ENCODE data around the gene TRIOBP. TPM values are rescaled to one million over a fixed set of nuclear protein-coding genes. Genes with fewer than 3 reads are reported as not detected.
A peak's percentile ranks its signal among the peaks of the same experiment; 100 is the strongest.

Gene TRIOBP
- total and polyA plus RNA-seq, 2 of the 13 experiments (the other 11 are each of a cell fraction or from before 2014, with no cell fraction given) = 6.1 to 15.4 TPM

DNA sequence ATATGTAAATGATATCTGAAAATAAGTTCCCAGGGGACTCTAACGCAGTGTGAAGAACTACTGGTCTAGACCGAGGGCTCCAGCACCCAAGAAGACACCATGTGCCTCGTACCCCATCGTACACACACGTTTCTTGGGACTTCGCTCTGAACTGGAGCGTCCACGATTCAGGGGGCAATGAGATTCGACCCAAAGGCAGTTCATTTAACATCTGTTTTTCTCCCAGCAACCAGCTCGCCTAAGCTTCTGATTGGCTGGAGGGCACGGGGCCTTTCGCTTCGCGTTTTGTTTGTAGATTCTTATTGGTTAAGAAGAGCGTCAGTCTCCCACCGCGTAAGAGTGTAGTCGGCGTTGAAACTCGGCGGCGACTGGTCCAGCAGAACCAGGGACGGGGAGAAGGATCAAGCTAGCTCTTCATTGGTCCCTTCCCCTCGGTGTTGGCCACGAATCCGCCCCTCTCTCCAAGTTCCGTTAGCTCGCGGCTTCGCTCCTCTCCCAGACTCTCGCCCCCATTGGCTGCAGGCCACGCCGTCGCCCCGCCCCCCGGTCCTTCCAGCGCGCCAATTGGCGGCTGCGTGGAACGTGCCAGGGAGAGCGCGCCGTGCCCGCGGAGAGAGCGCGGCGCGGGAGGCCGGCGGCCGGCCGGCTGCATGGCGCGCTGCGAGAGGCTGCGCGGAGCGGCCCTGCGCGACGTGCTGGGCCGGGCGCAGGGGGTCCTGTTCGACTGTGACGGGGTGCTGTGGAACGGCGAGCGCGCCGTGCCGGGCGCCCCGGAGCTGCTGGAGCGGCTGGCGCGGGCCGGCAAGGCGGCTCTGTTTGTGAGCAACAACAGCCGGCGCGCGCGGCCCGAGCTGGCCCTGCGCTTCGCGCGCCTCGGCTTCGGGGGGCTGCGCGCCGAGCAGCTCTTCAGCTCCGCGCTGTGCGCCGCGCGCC is 38.4 kb upstream of the TRIOBP start, which contains the start of gene PDXP (continued):
- TF ChIP-seq, protein P1, sequence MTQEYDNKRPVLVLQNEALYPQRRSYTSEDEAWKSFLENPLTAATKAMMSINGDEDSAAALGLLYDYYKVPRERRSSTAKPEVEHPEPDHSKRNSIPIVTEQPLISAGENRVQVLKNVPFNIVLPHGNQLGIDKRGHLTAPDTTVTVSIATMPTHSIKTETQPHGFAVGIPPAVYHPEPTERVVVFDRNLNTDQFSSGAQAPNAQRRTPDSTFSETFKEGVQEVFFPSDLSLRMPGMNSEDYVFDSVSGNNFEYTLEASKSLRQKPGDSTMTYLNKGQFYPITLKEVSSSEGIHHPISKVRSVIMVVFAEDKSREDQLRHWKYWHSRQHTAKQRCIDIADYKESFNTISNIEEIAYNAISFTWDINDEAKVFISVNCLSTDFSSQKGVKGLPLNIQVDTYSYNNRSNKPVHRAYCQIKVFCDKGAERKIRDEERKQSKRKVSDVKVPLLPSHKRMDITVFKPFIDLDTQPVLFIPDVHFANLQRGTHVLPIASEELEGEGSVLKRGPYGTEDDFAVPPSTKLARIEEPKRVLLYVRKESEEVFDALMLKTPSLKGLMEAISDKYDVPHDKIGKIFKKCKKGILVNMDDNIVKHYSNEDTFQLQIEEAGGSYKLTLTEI (CRISPR knock-in tag; conservative IDR thresholded peaks at IDR 0.05) = no peak
- TF ChIP-seq ZNF10 (CRISPR knock-in tag; IDR thresholded peaks at IDR 0.05; ENCODE audit: borderline replicate concordance, low read depth) (no peak), ZNF761 (CRISPR knock-in tag; conservative IDR thresholded peaks at IDR 0.05) (peak; percentile 20; the same call in 1 of the 2 replicates), ZSCAN20 (CRISPR knock-in tag; IDR thresholded peaks at IDR 0.05; ENCODE audit: borderline replicate concordance) (0 out of 2 replicates have a peak, but pooled peaks have one; percentile 30), RBM22 (optimal IDR thresholded peaks at IDR 0.05; ENCODE audit: low read length) (no peak), ZNF296 (CRISPR knock-in tag; conservative IDR thresholded peaks at IDR 0.05) (no peak), SIN3B (IDR thresholded peaks at IDR 0.05; ENCODE audit: low read length) (0 out of 2 replicates have a peak, but pooled peaks have one; percentile 4), KLF9 (CRISPR knock-in tag; IDR thresholded peaks at IDR 0.05; ENCODE audit: low read depth) (no peak), NPAS2 (CRISPR knock-in tag; IDR thresholded peaks at IDR 0.05; ENCODE audit: borderline replicate concordance) (no peak), ZNF383 (CRISPR knock-in tag; IDR thresholded peaks at IDR 0.05; ENCODE audit: borderline replicate concordance) (no peak), CENPX (CRISPR knock-in tag; IDR thresholded peaks at IDR 0.05) (no peak), MED1 (CRISPR knock-in tag; IDR thresholded peaks at IDR 0.05) (peak; percentile 45; the same call in 1 of the 2 replicates), ZFP41 (CRISPR knock-in tag; IDR thresholded peaks at IDR 0.05; ENCODE audit: borderline replicate concordance) (no peak), PHF20 (CRISPR knock-in tag; IDR thresholded peaks at IDR 0.05) (peak; percentile 51; the same call in 1 of the 2 replicates), ZNF878 (CRISPR knock-in tag; IDR thresholded peaks at IDR 0.05) (no peak), ZNF326 (CRISPR knock-in tag; IDR thresholded peaks at IDR 0.05; ENCODE audit: borderline replicate concordance) (no peak), MTF1 (CRISPR knock-in tag; IDR thresholded peaks at IDR 0.05) (no peak), ZBTB8A (CRISPR knock-in tag; IDR thresholded peaks at IDR 0.05; ENCODE audit: borderline replicate concordance, low read depth) (no peak), ZNF44 (CRISPR knock-in tag; IDR thresholded peaks at IDR 0.05) (no peak), ZNF136 (CRISPR knock-in tag; IDR thresholded peaks at IDR 0.05; ENCODE audit: low read depth) (no peak)
- TF ChIP-seq, protein P2, sequence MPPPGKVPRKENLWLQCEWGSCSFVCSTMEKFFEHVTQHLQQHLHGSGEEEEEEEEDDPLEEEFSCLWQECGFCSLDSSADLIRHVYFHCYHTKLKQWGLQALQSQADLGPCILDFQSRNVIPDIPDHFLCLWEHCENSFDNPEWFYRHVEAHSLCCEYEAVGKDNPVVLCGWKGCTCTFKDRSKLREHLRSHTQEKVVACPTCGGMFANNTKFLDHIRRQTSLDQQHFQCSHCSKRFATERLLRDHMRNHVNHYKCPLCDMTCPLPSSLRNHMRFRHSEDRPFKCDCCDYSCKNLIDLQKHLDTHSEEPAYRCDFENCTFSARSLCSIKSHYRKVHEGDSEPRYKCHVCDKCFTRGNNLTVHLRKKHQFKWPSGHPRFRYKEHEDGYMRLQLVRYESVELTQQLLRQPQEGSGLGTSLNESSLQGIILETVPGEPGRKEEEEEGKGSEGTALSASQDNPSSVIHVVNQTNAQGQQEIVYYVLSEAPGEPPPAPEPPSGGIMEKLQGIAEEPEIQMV (CRISPR knock-in tag; IDR thresholded peaks at IDR 0.05; ENCODE audit: low read depth) = no peak
- TF ChIP-seq, protein P3, sequence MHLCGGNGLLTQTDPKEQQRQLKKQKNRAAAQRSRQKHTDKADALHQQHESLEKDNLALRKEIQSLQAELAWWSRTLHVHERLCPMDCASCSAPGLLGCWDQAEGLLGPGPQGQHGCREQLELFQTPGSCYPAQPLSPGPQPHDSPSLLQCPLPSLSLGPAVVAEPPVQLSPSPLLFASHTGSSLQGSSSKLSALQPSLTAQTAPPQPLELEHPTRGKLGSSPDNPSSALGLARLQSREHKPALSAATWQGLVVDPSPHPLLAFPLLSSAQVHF (CRISPR knock-in tag; IDR thresholded peaks at IDR 0.05) = no peak
- TF ChIP-seq, protein P4, sequence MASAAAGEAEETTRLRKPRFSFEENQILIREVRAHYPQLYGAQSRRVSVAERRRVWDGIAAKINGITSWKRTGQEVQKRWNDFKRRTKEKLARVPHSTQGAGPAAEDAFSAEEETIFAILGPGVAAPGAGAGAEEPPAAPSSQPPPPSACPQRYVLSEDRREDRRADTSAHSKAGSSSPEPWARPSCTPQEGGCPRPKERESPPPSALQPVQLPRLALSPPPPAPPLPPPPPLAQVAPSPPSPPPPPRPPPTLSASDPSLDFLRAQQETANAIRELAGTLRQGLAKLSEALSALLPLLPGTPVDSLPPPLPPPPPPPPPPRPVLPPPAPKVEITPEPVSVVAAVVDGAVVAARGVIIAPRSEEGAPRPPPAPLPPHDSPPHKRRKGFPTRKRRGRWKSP (CRISPR knock-in tag; IDR thresholded peaks at IDR 0.05) = peak; percentile 38
- TF ChIP-seq, protein P5, sequence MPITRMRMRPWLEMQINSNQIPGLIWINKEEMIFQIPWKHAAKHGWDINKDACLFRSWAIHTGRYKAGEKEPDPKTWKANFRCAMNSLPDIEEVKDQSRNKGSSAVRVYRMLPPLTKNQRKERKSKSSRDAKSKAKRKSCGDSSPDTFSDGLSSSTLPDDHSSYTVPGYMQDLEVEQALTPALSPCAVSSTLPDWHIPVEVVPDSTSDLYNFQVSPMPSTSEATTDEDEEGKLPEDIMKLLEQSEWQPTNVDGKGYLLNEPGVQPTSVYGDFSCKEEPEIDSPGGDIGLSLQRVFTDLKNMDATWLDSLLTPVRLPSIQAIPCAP (CRISPR knock-in tag; IDR thresholded peaks at IDR 0.05; ENCODE audit: low read depth) = no peak
